HG03039 (cell line): Measurements from ENCODE around the gene ANO4.
"Not testable (repeated sequence)": the region's sequence is repeated elsewhere in the genome, so short reads cannot be mapped to it uniquely, and the experiment has no call there.

ENCODE experiments used
- ATAC-seq: cut with Tn5 transposase; IDR thresholded peaks from one replicate; pipeline ENCODE4 v1.9.1; 2021; ENCODE audit warnings: mild to moderate bottlenecking, moderate library complexity; ENCODE audit not compliant: unreplicated experiment

Gene ANO4

GRCh38 chr12:101077791-101078528 is 283.4 kb downstream of the ANO4 start:
- ATAC-seq = no peak

- no peak for ATAC-seq
Observed at GRCh38 chr12:101078536-101079285, 284.1 kb downstream of the ANO4 start.

- ATAC-seq = no peak
Observed at GRCh38 chr12:101082706-101083105, 288.1 kb downstream of the ANO4 start.

GRCh38 chr12:101086490-101087135 is 292.0 kb downstream of the ANO4 start:
- no peak for ATAC-seq

- ATAC-seq = no peak
Observed at GRCh38 chr12:101087920-101088319, 293.3 kb downstream of the ANO4 start.

GRCh38 chr12:101089271-101089670 is 294.7 kb downstream of the ANO4 start:
- ATAC-seq = no peak

GRCh38 chr12:101090222-101090621 is 295.6 kb downstream of the ANO4 start:
- not testable (repeated sequence) for ATAC-seq

GRCh38 chr12:101097829-101098580 is 303.4 kb downstream of the ANO4 start:
- no peak for ATAC-seq

- no peak for ATAC-seq
Observed at GRCh38 chr12:101107032-101107763, 312.6 kb downstream of the ANO4 start.

GRCh38 chr12:101108130-101108529 is 313.6 kb downstream of the ANO4 start:
- no peak for ATAC-seq

- no peak for ATAC-seq
Observed at GRCh38 chr12:101110866-101111265, 316.3 kb downstream of the ANO4 start.

GRCh38 chr12:101111441-101111840 is 316.9 kb downstream of the ANO4 start:
- ATAC-seq = no peak

- no peak for ATAC-seq
Observed at GRCh38 chr12:101115326-101115725, 320.8 kb downstream of the ANO4 start.

GRCh38 chr12:101116911-101117310 is 322.3 kb downstream of the ANO4 start:
- no peak for ATAC-seq

GRCh38 chr12:101117842-101118241 is 323.3 kb downstream of the ANO4 start:
- ATAC-seq = no peak

GRCh38 chr12:101127521-101128219 is 333.1 kb downstream of the ANO4 start:
- no peak for ATAC-seq

GRCh38 chr12:101145777-101146431 is 351.3 kb downstream of the ANO4 start:
- ATAC-seq = not testable (repeated sequence)

- no peak for ATAC-seq
Observed at GRCh38 chr12:101165319-101165718, 370.7 kb downstream of the ANO4 start.

GRCh38 chr12:101166866-101167265 is 372.3 kb downstream of the ANO4 start:
- no peak for ATAC-seq
